SW480 (cell line): Measurements from ENCODE around the gene SIX5.
"Not testable (repeated sequence)": the region's sequence is repeated elsewhere in the genome, so short reads cannot be mapped to it uniquely, and the experiment has no call there.

Experiments
- DNase-seq: peaks from one replicate; pipeline ENCODE4 v3.0.0-alpha.2; 2016; ENCODE audit warnings: low spot score

SIX5 gene

GRCh38 chr19:45754323-45754722, 14.7 kb downstream of the SIX5 start:
- no peak for DNase-seq

GRCh38 chr19:45753548-45753947, 15.5 kb downstream of the SIX5 start:
- DNase-seq: no peak

GRCh38 chr19:45752639-45753038, 16.4 kb downstream of the SIX5 start:
- no peak for DNase-seq

DNA sequence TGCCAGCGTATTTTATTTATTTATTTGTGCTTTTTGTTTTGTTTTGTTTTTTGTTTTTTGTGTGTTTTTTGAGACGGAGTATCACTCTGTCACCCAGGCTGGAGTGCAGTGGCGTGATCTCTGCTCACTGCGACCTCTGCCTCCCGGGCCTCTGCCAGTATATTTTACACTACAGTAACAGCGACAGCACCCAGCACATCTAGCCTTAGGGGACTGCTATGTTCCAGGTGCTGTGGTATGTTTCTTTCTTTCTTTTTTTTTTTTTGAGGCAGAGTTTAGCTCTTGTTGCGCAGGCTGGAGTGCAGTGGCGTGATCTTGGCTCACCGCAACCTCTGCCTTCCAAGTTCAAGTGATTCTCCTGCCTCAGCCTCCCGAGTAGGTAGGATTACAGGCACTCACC, 17.6 kb downstream of the SIX5 start:
- DNase-seq: not testable (repeated sequence)

GRCh38 chr19:45747513-45747912, 21.5 kb downstream of the SIX5 start:
- DNase-seq: no peak

DNA sequence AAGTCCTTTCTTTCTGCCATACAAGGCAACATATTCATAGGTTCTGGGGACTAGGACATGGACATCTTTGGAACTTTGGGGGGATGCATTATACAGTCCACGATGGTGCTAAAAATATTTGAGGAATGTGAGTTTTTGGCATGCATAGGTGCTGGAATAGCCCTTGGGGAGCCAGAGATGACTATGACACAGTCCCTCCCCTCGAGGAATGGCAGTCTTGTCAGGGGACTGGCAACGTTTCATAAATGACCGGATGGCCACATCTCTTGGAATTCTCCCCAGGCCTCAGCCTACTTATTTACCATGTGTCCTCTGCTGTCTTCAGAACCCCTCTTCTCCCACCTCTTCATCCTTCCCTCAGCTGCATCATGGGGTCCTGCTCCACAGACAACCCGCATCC, 22.2 kb downstream of the SIX5 start:
- DNase-seq: no peak

- no peak for DNase-seq
Measured at GRCh38 chr19:45745606-45746005, 23.4 kb downstream of the SIX5 start.

DNA sequence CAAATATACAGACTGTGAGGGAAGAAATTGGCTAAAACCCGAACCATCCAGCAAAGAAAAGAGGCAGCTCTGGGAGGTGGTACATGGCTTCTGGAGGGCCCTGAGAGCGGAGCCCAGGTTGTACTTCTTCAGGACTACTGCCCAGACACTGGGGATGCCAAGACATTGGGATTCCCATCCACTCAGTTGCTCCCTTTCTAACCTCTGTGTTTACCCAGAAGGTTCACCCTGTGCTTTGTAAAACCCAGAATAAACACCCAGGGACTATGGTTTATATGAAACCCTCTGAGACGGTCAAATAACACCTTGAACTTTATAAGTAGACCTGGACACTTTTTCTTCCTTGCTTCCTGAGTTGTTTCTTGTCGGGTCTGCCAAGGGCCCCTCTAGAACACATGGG, 26.1 kb downstream of the SIX5 start:
- DNase-seq: no peak

GRCh38 chr19:45739498-45740439, 29.3 kb downstream of the SIX5 start:
- peak; percentile 25 for DNase-seq

DNA sequence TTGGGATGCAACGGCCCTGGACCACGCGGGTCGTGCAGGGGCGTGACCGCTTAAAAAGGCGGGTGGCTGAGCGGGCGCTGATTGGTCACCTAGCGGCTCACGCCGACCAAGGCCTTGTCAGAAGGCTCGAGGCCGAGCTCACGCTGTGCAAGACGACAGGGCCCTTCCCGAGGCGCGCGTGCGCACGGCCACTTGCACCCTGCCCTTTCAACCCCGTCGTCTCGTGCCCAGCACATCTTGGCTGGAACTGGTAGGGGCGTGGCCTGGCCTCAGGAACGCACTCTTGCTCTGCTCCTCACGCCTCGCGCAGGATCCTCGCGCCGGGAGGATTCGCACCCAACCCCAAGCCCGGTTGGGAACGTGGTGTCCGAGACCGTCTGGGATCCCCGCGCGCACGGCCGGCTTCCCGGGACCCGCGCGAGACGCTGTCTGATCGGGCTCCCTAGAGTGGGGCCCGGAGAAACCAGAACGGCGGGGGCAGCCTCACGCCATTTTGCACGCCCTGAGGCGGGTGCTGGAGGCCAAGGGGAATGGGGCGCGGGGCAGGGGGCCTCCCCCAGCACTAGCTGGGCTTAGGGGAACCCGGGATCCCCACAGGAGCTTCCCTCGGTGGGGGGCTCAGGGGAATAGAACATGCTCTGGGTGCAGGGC, 35.8 kb downstream of the SIX5 start, which contains the start of gene MEIOSIN:
Gene MEIOSIN, plus strand, starts transcription at position 280 of the 651 bp plus-strand sequence. CDS start 1,938 bp downstream, outside the sequence.
- no peak for DNase-seq

DNA sequence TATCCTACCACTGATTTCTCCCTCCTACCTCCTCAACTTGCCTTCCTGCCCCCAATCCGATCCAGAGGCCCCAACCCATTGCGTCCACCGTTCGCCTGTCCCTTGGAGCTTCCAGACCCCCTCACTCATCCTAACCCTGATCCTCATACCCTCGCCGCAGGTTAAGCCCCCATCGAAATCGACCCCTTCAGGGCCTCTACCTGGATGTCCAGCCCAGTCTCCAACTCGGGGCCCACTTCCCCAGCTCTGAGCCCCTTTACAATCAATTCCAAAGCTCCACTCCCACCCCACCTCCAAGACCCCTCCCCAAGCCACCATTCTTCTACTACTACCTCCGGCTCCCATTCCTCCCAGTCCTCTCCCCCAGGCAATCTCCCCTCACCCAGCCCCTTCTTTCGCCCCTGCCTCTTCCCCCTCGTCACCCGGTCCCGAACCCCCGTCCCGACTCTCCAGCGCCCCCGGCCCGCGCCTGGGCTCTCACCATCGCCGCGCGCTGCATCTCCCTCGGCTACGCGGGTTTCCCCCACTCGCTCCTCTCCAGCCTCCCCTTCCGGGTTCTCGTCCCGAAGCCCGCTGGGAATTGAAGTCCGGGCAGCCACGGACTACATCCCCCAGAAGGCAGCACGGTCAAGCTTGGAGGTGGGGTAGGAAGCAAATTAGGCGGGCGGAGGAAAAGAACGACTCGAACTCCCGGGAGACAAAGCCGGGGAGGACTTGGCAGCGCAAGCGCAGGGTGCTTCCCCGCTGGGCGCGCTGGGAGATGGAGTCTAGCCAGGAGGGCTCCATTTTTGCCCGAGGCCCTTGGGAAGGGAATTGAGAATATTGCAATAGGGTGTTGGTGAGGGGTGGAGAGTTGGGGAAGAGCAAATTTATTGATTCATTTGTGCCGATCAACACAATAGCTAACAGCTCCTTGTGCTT, 38.4 kb downstream of the SIX5 start, which contains the start of gene FBXO46:
Gene FBXO46, minus strand, starts transcription at position 529 of the 921 bp plus-strand sequence. CDS start 17,401 bp downstream, outside the sequence.
- DNase-seq: peak; percentile 99

DNA sequence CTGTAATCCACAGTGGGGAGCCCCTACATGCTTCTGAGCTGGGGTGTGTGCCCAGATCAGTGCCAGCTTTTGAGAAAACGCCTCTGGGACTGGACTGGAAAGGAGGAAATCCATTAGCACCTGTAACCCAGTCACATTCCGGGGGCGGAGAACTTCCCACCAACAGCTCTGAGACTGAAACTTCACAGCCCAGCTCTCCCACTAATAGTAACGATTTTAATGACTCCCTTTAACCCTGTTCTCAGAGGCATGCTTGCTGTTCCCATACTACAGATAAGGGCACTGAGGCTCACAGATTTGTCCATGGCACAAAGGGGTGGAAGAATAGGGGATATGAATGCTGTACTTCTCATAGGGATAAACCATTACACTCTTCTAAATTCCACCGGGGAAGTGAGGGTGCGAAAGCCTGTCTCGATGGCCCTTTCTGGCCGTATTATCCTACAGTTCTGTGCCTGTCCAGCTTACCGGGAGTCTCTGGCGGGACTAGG, 39.2 kb downstream of the SIX5 start:
- DNase-seq: peak; percentile 33

DNA sequence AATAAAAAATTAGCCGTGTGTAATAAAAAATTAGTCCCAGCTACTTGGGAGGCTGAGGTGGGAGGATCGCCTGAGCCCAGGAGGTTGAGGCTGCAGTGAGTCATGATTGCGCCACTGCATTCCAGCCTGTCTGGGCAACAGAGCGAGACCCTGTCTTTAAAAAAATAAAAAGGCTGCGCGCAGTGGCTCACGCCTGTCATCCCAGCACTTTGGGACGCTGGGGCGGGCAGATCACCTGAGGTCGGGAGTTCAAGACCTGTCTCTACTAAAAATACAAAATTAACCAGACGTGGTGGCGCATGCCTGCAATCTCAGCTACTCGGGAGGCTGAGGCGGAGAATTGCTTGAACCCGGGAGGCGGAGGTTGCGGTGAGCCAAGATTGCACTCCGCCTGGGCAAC, 40.4 kb downstream of the SIX5 start:
- not testable (repeated sequence) for DNase-seq

- DNase-seq: not testable (repeated sequence)
Measured at GRCh38 chr19:45720065-45720464, 49.0 kb downstream of the SIX5 start.

DNA sequence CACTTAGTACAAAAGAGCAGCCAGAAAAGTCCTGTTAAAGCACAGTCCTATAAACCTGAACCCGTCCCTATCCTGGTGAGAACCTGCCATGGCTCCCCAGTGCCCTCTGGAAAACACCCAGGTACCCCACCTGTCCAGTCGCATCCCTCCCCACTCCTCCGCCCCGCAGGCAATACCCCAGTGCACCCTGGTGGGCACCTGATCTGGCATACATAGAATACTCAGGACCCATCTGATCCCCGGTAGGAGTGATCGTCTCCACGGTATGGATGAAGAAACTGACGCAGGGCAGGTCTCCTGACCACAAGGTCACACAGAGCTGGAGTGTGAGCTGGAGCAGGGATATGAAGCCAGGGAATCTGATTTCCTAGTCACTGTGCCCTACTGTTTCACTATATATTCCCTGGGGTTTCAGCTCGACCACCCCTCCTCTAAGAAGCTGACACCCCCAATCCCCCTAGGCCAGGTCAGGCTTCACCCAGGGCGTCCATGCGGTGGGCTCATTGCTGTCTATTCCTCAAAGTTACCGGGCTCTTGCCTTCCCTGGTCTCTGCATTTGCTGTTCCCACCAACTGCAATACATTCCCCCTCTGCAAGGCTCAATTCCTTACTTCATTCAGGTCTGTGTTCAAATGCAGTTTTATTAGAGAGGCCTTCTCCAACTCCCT, 50.9 kb downstream of the SIX5 start:
- DNase-seq: no peak

- peak; percentile 100 for DNase-seq
Measured at GRCh38 chr19:45717131-45717982, 51.7 kb downstream of the SIX5 start.

GRCh38 chr19:45716359-45717130, 52.5 kb downstream of the SIX5 start:
- peak; percentile 68 for DNase-seq

DNA sequence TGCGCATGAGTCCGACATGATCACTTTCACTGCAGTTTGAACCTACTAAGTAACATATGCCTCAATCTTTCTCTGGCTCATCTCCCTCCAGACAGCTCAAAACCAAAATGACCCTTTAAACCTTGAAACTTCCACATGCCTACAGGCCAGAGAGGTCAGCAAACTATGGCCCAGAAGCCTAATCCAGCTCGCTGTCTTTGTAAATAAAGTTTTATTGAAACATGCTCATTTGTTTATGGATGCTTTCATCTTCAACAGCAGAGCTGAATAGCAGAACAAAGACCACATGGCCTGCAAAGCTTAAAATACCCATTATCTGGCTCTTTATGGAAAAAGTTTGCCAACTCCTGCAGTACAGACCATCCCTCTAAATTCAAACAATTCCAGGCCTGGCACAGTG, 53.9 kb downstream of the SIX5 start:
- DNase-seq: no peak
